HepG2 (cell line): ENCODE results near the gene GAREM1. TPM values are rescaled to one million over a fixed set of nuclear protein-coding genes. Genes with fewer than 3 reads are reported as not detected.

ENCODE experiments used
- ATAC-seq: fragments of 200-7000 bp; cut with Tn5 transposase; 3 replicates; pipeline ENCODE4 v1.9.1; 2020; ENCODE audit warnings: mild to moderate bottlenecking, moderate library complexity
- BruUV-seq: library from RNA; stranded (reverse); fragments of 400-500 nt; replicated peaks from 2 replicates; lab custom pipeline; 2021; lab: Mats Ljungman, UMichigan
- CTCF ChIA-PET: fragments of 300-600 bp; formaldehyde crosslinking; extraction: SDS; loops from one replicate; lab custom pipeline; 2021; ENCODE audit warnings: low total read pairs, inconsistent platforms, low intra/inter-chr PET ratio; lab: Yijun Ruan, JAX
- POLR2A ChIA-PET: fragments of 350-600 bp; sonication (Branson Sonifier 250); formaldehyde crosslinking; loops from one replicate; lab custom pipeline; 2020; ENCODE audit warnings: antibody characterized with exemption, inconsistent platforms; lab: Yijun Ruan, JAX
- DNase-seq: peaks from one replicate; pipeline ENCODE4 v3.0.0-alpha.2; 2015; ENCODE audit warnings: low spot score
- FAIRE-seq: peaks from 3 replicates; lab custom pipeline; 2011; peaks lifted over from hg19 to GRCh38; lab: Jason Lieb, UNC
- H2AFZ ChIP-seq: one replicate; pipeline ENCODE4 v1.6.1; 2011; ENCODE audit warnings: low read length, inconsistent platforms
- H3K27ac ChIP-seq: fragments of 300-600 bp; 3 replicates; pipeline ENCODE4 v1.8.0; 2011; ENCODE audit warnings: mixed run types, mild to moderate bottlenecking, mixed read lengths, low read length, inconsistent platforms; ENCODE audit not compliant: insufficient read depth; ENCODE audit errors: extremely low read length
- H3K27me3 ChIP-seq, 2 experiments: fragments of 200-600 bp in 1 of 2; 2 replicates in 1 of 2; 3 replicates in 1 of 2; pipeline versions ENCODE4 v1.6.0 to v1.8.0; 2011; ENCODE audit warnings: low read length in 2 of 2, mild to moderate bottlenecking in 2 of 2, moderate library complexity in 2 of 2, inconsistent platforms in 1 of 2; ENCODE audit not compliant: insufficient read depth in 2 of 2, control insufficient read depth in 1 of 2
- H3K36me3 ChIP-seq, 2 experiments: fragments of 200-600 bp in 1 of 2; replicated peaks in 1 of 2; 2 replicates in 1 of 2; 3 replicates in 1 of 2; pipeline versions ENCODE4 v1.5.1 to v1.8.0; 2011; ENCODE audit warnings: low read length in 2 of 2, inconsistent platforms in 1 of 2; ENCODE audit not compliant: insufficient read depth in 2 of 2, control insufficient read depth in 1 of 2
- H3K4me1 ChIP-seq: 2 replicates; pipeline ENCODE4 v1.5.1; 2012; ENCODE audit warnings: low read length, inconsistent platforms; ENCODE audit not compliant: insufficient read depth
- H3K4me2 ChIP-seq: 2 replicates; pipeline ENCODE4 v1.6.0; 2011; ENCODE audit warnings: low read depth, low read length, inconsistent platforms
- H3K4me3 ChIP-seq, 3 experiments: fragments of 200-600 bp in 1 of 3; sonication (generic), shearing (Covaris generic) in 1 of 3; replicated peaks in 1 of 3; 2 replicates each; pipeline ENCODE4 v1.5.1; 2011 to 2016; ENCODE audit warnings: low read length in 3 of 3, inconsistent platforms in 2 of 3, low read depth in 2 of 3, mild to moderate bottlenecking in 2 of 3, control low read depth in 1 of 3, mixed read lengths in 1 of 3; ENCODE audit not compliant: insufficient read depth in 1 of 3
- H3K79me2 ChIP-seq: one replicate; pipeline ENCODE4 v1.6.1; 2011; ENCODE audit warnings: low read length, inconsistent platforms; ENCODE audit not compliant: insufficient read depth
- H3K9ac ChIP-seq: 2 replicates; pipeline ENCODE4 v1.6.0; 2011; ENCODE audit warnings: mild to moderate bottlenecking, low read depth, low read length, inconsistent platforms; ENCODE audit not compliant: insufficient read depth
- H3K9me3 ChIP-seq: 2 replicates; pipeline ENCODE4 v1.5.1; 2012; ENCODE audit warnings: mild to moderate bottlenecking, low read length
- H4K20me1 ChIP-seq: 2 replicates; pipeline ENCODE4 v1.6.0; 2011; ENCODE audit warnings: inconsistent platforms, mild to moderate bottlenecking, low read length, moderate library complexity; ENCODE audit not compliant: insufficient read depth
- ATRX ChIP-seq: sonication (generic); formaldehyde crosslinking; IDR thresholded peaks from 2 replicates; pipeline ENCODE4 v1.4.0; 2020; ENCODE audit warnings: missing genetic modification reagents, borderline replicate concordance
- CSRNP1 ChIP-seq: sonication (generic); formaldehyde crosslinking; IDR thresholded peaks from 2 replicates; pipeline ENCODE4 v1.8.1; 2023; ENCODE audit warnings: mild to moderate bottlenecking, missing genetic modification reagents
- FLYWCH1 ChIP-seq: sonication (generic); formaldehyde crosslinking; IDR thresholded peaks from 2 replicates; pipeline ENCODE4 v1.8.1; 2023; ENCODE audit warnings: mild to moderate bottlenecking, missing genetic modification reagents
- FOXJ3 ChIP-seq: sonication (generic); formaldehyde crosslinking; IDR thresholded peaks from 2 replicates; pipeline ENCODE4 v1.4.0; 2020; ENCODE audit warnings: missing genetic modification reagents, mild to moderate bottlenecking, borderline replicate concordance
- FOXK2 ChIP-seq: fragments of 450-650 bp; IDR thresholded peaks from 2 replicates; pipeline ENCODE4 v1.6.1; 2016
- LBX2 ChIP-seq: sonication (generic); formaldehyde crosslinking; IDR thresholded peaks from 2 replicates; pipeline ENCODE4 v1.5.0; 2020; ENCODE audit warnings: missing genetic modification reagents, mild to moderate bottlenecking, borderline replicate concordance
- NBN ChIP-seq: fragments of 450-650 bp; conservative IDR thresholded peaks from 2 replicates; pipeline ENCODE4 v1.6.1; 2017
- THYN1 ChIP-seq: sonication (generic); formaldehyde crosslinking; IDR thresholded peaks from 2 replicates; pipeline ENCODE4 v1.8.1; 2023; ENCODE audit warnings: low read depth, mild to moderate bottlenecking, moderate library complexity, missing genetic modification reagents, borderline replicate concordance
- ZNF513 ChIP-seq: sonication (generic); formaldehyde crosslinking; conservative IDR thresholded peaks from 2 replicates; pipeline ENCODE4 v1.5.0; 2020; ENCODE audit warnings: missing genetic modification reagents
- ZNF619 ChIP-seq: sonication (generic); formaldehyde crosslinking; IDR thresholded peaks from 2 replicates; pipeline ENCODE4 v1.4.0; 2020; ENCODE audit warnings: mild to moderate bottlenecking, missing genetic modification reagents
- ZNF772 ChIP-seq: sonication (generic); formaldehyde crosslinking; IDR thresholded peaks from 2 replicates; pipeline ENCODE4 v1.5.0; 2020; ENCODE audit warnings: mild to moderate bottlenecking, missing genetic modification reagents
- WGBS: methylation state at CpG from one replicate; pipeline ENCODE4 v1.1.6; 2017; ENCODE audit warnings: low lambda C conversion rate; 5-methylcytosine and 5-hydroxymethylcytosine counted together
- in situ Hi-C: cut with HindIII; loops from 2 replicates; pipeline ENCODE4 v1.10.0; 2017; ENCODE audit warnings: low pct_unique_long_range_greater_than_20kb; ENCODE audit not compliant: extremely low pct_ligation_motif_present
- intact Hi-C: fragments of 100-400 bp; cut with micrococcal nuclease; formaldehyde crosslinking; loops from one replicate; pipeline ENCODE4 v1.10.0; 2022; ENCODE audit not compliant: unreplicated experiment
- polyA plus RNA-seq, 8 experiments: library from polyadenylated mRNA; depleted of rRNA in 3 of 8; stranded (reverse) in 7 of 8; unstranded in 1 of 8; fragments of >200 nt; fragmentation: Illumina TruSeq in 4 of 8; extraction: Trizol in 4 of 8; gene quantifications; 2 replicates each; pipeline versions ENCODE4 v1.2.1 to v1.2.3, GENCODE V29; 2011 to 2016; ENCODE audit warnings: low read depth in 4 of 8, missing spikeins in 1 of 8, mixed read lengths in 1 of 8; ENCODE audit not compliant: insufficient read depth in 1 of 8
- total RNA-seq, 5 experiments: library from RNA; depleted of rRNA; stranded (reverse); fragments of >200 nt; fragmentation: Illumina TruSeq; extraction: Trizol; gene quantifications; 2 replicates each; pipeline ENCODE4 v1.2.3, GENCODE V29; 2016; ENCODE audit warnings: low read depth in 1 of 5

Gene GAREM1
- total and polyA plus RNA-seq, 2 of the 13 experiments (the other 11 are each of a cell fraction or from before 2014, with no cell fraction given) = 2.5 to 2.9 TPM

- no peak overlapping the region for H3K4me2 ChIP-seq
- no peak for FAIRE-seq
These were observed 27.5 kb downstream of the GAREM1 start for GRCh38 chr18:32443033-32443705.

More at GRCh38 chr18:32443033-32443705, 27.5 kb downstream of the GAREM1 start:
- H3K36me3 ChIP-seq = no peaks in the 10 kb centered on the region
- intact Hi-C loops (no loop called here), in situ Hi-C loops (no loop called here)
- H2AFZ ChIP-seq = no peak overlapping the region
- no peaks in the 10 kb centered on the region for H3K79me2 ChIP-seq
- H4K20me1 ChIP-seq = 0 out of 2 replicates have a peak, but pooled peaks cover 2% of the 10 kb centered on the region
- H3K4me1 ChIP-seq = no peaks in the 10 kb centered on the region
- no peak overlapping the region for H3K27ac ChIP-seq
- TF ChIP-seq FOXK2 = no peak
- TF ChIP-seq FLYWCH1 (CRISPR knock-in tag) = no peak
- TF ChIP-seq FOXJ3 = no peak
- no peak for TF ChIP-seq LBX2 (CRISPR knock-in tag)
- no peak for TF ChIP-seq THYN1 (CRISPR knock-in tag)
- no peak for TF ChIP-seq ZNF772 (CRISPR knock-in tag)
- no peak for TF ChIP-seq ZNF619 (CRISPR knock-in tag)
- TF ChIP-seq CSRNP1 = no peak
- TF ChIP-seq ATRX (CRISPR knock-in tag) = no peak
- no peak for TF ChIP-seq ZNF513
- no peak for TF ChIP-seq NBN
- ATAC-seq = no peak
- H3K27me3 ChIP-seq = no peaks in the 10 kb centered on the region
- no TSS peak for BruUV-seq
- no peaks in the 10 kb centered on the region for H3K9me3 ChIP-seq
- H3K4me3 ChIP-seq = no peak overlapping the region
- ChIA-PET CTCF (no interaction called here), POLR2A (no interaction called here)
- H3K9ac ChIP-seq = no peak overlapping the region
- DNase-seq = no peak
- WGBS = 89% methylated on average over 2 of the region's 2 CpGs
